ENCODE measurements around the gene INPP4B.

DNA sequence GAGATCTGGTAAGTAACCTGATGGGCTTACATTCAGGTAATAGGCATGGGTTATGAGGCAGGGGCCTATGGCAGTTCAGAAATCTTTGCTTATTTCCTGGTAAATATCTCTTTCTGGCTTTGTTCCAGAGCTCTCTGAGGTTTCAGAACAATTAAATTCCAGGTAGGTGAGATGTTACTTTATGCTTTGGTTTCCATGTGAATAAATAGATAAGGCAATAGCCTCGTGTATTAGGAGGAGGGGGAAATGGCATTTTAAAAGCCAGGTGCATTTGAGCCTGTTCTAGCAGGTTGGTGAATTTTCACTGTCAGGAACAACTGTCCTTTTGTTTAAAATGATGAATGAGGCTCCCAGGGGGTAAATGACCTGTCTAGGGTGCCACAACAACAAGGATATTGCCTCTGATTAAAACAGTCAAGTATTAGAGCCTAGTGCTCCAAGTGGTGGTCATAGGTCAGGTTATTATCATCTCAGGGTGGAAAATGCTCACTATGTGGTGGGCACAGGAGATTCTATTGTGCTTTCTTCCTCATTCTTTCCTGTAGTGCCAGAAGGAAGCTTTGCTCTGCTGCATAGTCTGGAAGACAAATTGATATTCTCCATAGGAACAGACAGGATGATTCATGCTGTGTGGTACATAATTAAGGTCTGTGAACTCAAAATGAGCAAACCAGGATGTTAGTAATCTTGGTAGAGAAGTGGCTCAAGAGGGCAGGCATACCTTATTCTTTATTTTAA lies 296.2 kb downstream of the INPP4B start:
- TF ChIP-seq EP300 (IDR thresholded peaks at IDR 0.05) = no peak
- TF ChIP-seq, protein P1, sequence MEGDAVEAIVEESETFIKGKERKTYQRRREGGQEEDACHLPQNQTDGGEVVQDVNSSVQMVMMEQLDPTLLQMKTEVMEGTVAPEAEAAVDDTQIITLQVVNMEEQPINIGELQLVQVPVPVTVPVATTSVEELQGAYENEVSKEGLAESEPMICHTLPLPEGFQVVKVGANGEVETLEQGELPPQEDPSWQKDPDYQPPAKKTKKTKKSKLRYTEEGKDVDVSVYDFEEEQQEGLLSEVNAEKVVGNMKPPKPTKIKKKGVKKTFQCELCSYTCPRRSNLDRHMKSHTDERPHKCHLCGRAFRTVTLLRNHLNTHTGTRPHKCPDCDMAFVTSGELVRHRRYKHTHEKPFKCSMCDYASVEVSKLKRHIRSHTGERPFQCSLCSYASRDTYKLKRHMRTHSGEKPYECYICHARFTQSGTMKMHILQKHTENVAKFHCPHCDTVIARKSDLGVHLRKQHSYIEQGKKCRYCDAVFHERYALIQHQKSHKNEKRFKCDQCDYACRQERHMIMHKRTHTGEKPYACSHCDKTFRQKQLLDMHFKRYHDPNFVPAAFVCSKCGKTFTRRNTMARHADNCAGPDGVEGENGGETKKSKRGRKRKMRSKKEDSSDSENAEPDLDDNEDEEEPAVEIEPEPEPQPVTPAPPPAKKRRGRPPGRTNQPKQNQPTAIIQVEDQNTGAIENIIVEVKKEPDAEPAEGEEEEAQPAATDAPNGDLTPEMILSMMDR (IDR thresholded peaks at IDR 0.05) = no peak
- no peak for TF ChIP-seq POLR2AphosphoS5 (IDR thresholded peaks at IDR 0.05)
